Mucosa of descending colon (tissue), 3 donors: ENCODE data around the gene AAGAB. TPM values are rescaled to one million over a fixed set of nuclear protein-coding genes. Genes with fewer than 3 reads are reported as not detected.

ENCODE experiments used
- ATAC-seq: fragments of 200-7000 bp; cut with Tn5 transposase; one replicate; pipeline ENCODE4 v1.9.1; 2020; ENCODE audit warnings: mild to moderate bottlenecking, moderate library complexity
- DNase-seq, 3 donors: peaks; one replicate each; pipeline ENCODE4 v3.0.0-alpha.2; 2020
- H3K36me3 ChIP-seq: fragments of 200-600 bp; one replicate; pipeline ENCODE4 v1.8.0; 2021; ENCODE audit warnings: low read depth, mild to moderate bottlenecking
- H3K4me1 ChIP-seq: fragments of 200-600 bp; one replicate; pipeline ENCODE4 v1.8.0; 2021; ENCODE audit warnings: low read depth, mild to moderate bottlenecking
- H3K4me3 ChIP-seq: fragments of 200-600 bp; one replicate; pipeline ENCODE4 v1.8.0; 2021; ENCODE audit warnings: mild to moderate bottlenecking
- H3K9me3 ChIP-seq: fragments of 200-600 bp; one replicate; pipeline ENCODE4 v1.8.0; 2021; ENCODE audit warnings: mild to moderate bottlenecking
- intact Hi-C, 2 donors: fragments of 100-400 bp; cut with DNase I in 1 of 2; cut with micrococcal nuclease in 1 of 2; formaldehyde crosslinking; loops; one replicate each; pipeline versions ENCODE4 v1.11.0 to v1.11.1; 2022; cut with DNase I, micrococcal nuclease
- total RNA-seq, 3 donors: library from RNA; stranded (reverse); fragmentation: NEBNext Ultra II Directional in 2 of 3; extraction: Animal tissue kit (Norgen Biotek cat#: 25700) in 2 of 3; gene quantifications; one replicate each; pipeline versions ENCODE4 v1.2.1 to v1.2.4, GENCODE V29; 2021 to 2023
- TF ChIP-seq, protein P1 (sequence below): fragments of 200-600 bp; IDR thresholded peaks from one replicate; pipeline ENCODE4 v1.8.0; 2022; ENCODE audit warnings: antibody characterized with exemption, mild to moderate bottlenecking
- donor health status: DM: no; HTN: no; CAD: no; lungs with moderate emphysema.
- donor health status: DM: no; HTN: no; CAD: no.
- donor health status: DM: no; HTN: yes; CAD: no.

The AAGAB gene
- total RNA-seq, 3 donors from 2014 or later = 40.5 to 52.1 (median 48.3) TPM

DNA sequence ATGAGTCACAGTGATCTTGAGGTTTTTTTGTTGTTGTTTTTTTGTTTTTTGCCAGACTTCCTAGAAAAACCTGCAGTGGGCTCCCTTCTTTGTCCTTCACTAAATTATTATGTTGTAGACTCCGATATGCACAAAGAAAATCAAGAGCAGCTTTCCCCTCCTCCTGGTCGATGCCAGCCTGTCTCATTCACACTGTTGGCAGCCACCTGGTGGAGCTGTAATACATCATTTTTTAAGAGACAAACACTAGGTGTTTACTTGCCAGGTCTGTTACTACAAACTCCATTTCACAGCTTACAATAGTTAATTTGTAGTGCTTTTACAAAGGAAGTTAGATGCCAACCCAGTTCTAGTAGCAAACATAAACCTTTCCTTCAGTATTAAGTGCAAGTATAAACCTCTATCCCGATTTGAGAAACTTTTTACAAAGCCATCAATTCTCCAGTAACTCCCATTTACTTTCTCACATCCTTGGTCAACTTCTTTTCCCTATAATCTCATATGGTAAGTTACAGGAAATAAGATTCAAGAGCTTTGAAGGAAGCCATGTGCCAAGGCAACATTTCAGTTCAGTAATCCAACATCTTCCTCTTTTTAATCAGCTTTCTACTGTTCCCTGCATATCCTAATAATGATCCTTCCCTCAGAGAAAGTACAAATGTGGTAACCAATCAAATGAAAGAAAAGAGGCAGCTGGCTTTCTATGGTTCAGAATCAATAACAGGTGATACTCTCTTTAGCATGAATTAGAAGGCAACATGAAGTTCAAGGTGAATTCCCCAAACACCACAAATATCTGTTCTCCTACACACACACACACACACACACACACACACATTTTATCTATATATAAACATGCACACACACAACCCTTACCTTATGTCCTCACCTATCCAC, 14.0 kb downstream of the AAGAB start:
- TF ChIP-seq, protein P1, sequence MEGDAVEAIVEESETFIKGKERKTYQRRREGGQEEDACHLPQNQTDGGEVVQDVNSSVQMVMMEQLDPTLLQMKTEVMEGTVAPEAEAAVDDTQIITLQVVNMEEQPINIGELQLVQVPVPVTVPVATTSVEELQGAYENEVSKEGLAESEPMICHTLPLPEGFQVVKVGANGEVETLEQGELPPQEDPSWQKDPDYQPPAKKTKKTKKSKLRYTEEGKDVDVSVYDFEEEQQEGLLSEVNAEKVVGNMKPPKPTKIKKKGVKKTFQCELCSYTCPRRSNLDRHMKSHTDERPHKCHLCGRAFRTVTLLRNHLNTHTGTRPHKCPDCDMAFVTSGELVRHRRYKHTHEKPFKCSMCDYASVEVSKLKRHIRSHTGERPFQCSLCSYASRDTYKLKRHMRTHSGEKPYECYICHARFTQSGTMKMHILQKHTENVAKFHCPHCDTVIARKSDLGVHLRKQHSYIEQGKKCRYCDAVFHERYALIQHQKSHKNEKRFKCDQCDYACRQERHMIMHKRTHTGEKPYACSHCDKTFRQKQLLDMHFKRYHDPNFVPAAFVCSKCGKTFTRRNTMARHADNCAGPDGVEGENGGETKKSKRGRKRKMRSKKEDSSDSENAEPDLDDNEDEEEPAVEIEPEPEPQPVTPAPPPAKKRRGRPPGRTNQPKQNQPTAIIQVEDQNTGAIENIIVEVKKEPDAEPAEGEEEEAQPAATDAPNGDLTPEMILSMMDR = no peak
- no peak overlapping the region for H3K4me3 ChIP-seq
- ATAC-seq (peak; percentile 79), DNase-seq (peak in 1 of 3 donors; percentile 65)
- H3K9me3 ChIP-seq = no peaks in the 10 kb centered on the region
- peaks cover 17% of the 10 kb centered on the region for H3K4me1 ChIP-seq
- no peaks in the 10 kb centered on the region for H3K36me3 ChIP-seq
- intact Hi-C loops = no loop called here

DNA sequence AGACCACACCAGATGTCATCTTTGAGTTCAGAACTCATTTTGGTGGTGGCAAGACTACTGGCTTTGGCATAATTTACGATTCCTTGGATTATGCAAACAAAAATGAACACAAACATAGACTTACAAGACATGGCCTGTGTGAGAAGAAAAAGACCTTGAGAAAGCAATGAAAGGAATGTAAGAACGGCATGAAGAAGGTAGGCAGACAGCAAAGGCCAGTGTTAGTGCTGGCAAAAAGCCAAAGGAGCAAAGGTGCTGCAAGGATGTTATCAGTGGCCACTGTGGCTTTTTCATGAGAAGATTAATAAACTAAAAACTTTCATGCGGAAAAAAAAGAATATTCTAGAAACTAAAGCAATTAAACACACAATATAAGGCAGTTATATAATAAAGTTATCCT, 21.9 kb downstream of the AAGAB start:
- no peak for ATAC-seq
- Histone ChIP-seq H3K9me3 (no peaks in the 10 kb centered on the region), H3K36me3 (no peaks in the 10 kb centered on the region), H3K4me3 (no peak overlapping the region), H3K4me1 (no peaks in the 10 kb centered on the region)
- no peak for DNase-seq
- TF ChIP-seq, protein P1 = no peak
- intact Hi-C loops = no loop called here

DNA sequence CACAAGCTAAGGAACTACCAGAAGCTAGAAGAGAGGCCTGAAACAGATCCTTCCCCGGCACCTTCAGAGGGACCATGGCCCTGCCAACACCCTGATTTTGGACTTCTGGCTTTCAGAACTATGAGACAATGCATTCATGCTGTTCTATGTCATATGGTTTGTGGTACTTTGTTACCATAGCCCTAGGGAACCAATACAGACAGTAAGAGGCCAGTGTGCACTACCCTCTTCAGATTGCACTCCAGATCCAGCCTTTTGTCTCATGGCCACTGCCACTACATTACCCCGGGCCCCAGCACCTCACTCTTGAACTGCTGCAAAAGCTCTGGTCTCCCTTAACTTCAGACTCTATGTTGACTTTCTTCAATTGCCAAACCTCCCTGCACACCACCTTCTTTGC, 24.0 kb downstream of the AAGAB start:
- no peaks in the 10 kb centered on the region for H3K9me3 ChIP-seq
- H3K4me1 ChIP-seq = peaks cover 3% of the 10 kb centered on the region
- intact Hi-C loops = no loop called here
- no peaks in the 10 kb centered on the region for H3K36me3 ChIP-seq
- H3K4me3 ChIP-seq = no peak overlapping the region
- no peak for DNase-seq
- ATAC-seq = no peak
- TF ChIP-seq, protein P1 = no peak

DNA sequence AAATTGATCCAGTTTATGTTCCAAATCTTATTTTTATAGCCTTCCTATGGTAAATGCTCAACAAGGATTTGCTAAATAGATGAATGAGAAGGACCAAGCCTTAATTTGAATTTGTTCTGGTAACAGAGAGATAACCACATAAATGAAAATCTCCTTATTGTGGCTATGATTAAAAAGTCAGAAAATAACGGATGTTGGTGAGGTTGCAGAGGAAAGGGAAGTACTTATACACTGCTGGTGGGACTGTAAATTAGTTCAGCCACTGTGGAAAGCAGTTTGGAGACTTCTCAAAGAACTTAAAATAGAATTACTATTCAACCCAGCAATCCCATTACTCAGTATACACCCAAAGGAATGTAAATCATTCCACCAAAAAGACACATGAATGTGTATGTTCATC, 26.2 kb downstream of the AAGAB start:
- ATAC-seq = no peak
- Histone ChIP-seq H3K9me3 (no peaks in the 10 kb centered on the region), H3K36me3 (no peaks in the 10 kb centered on the region), H3K4me3 (no peak overlapping the region), H3K4me1 (peaks cover 12% of the 10 kb centered on the region)
- intact Hi-C loops = no loop called here
- TF ChIP-seq, protein P1 = no peak
- DNase-seq = no peak

DNA sequence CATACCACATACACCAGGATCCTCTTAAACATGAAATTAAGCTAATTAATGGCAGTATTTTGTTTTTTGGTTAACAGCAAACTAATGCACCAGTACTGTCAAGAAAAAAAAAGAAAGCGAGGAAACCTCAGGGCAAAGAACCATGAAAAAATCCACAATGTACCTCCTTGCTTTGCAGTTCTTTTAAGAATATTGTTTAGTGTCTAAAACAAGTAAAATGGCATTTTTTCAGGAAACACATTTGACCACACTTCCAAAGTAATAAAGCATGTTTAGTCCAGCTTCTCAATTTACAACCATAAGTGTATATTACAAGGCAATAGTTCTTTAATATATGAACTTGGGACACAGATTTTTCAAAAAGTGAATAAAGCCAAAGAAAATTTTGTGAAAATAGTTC, 26.6 kb downstream of the AAGAB start:
- no peak overlapping the region for H3K4me3 ChIP-seq
- intact Hi-C loops = no loop called here
- no peaks in the 10 kb centered on the region for H3K9me3 ChIP-seq
- TF ChIP-seq, protein P1 = no peak
- no peaks in the 10 kb centered on the region for H3K36me3 ChIP-seq
- DNase-seq (no peak), ATAC-seq (no peak)
- peaks cover 12% of the 10 kb centered on the region for H3K4me1 ChIP-seq
